ENCODE data around the gene MYBPC3. TPM values are rescaled to one million over a fixed set of nuclear protein-coding genes. Genes with fewer than 3 reads are reported as not detected.

MYBPC3 gene
- total and polyA plus RNA-seq, 2 experiments from 2014 or later, result not detected

DNA sequence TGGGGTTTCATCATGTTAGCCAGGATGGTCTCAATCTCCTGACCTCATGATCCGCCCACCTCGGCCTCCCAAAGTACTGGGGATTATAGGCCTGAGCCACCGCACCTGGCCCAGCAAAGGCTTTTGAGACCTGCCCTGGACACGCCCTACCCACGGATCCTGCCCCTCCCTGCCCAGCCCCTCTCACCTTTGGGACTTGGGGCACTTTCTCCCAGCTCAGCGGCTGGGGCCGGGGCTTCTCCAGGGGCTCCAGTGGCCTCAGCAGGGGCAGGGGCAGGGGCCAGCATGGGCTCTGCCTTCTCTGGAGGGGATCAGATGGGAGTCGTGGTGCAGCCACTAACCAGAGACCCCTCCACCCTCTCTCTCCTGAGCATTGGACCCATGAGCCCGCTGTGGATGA lies 2.2 kb downstream of the MYBPC3 start (continued):
- TF ChIP-seq ZNF462 (CRISPR knock-in tag; IDR thresholded peaks at IDR 0.05) (no peak), EZH2phosphoT487 (IDR thresholded peaks at IDR 0.05; ENCODE audit: unreplicated experiment) (no peak), ETS1 (IDR thresholded peaks at IDR 0.05) (no peak)

DNA sequence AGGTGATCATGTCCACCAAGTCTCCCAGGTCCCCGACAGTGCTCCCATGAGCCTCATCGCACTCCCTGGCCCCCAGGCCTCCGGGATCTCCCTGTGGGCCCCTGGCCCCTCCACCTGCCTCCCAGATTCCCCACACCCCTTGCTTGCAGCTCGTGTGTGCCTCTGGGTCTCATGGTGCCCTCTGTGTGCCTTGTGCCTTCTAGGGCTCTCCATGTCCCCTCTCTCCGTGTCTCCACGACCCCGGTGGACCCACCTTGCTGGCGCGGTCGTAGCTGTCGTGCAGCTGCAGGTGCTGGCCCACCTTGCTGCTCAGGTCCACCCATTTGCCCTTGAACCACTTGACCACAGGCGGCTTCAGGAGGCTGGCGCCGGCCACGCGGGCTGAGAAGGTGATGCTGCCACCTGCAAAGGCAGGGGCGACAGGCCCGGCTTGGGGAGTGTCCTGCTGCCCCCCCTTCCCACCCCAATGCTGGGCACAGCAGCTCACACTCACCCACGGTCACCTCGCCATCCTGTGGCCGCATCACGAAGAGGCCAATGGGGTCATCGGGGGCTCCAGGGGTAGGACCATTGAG lies 2.9 kb downstream of the MYBPC3 start:
- no peak overlapping the region for H3K27ac Mint-ChIP-seq
- Histone ChIP-seq H3K4me2 (no peak overlapping the region), H3K4me3 (no peak overlapping the region), H3K27me3 (ENCODE audit: insufficient read depth) (no peaks in the 10 kb centered on the region), H2AFZ (no peak overlapping the region), H3K4me1 (ENCODE audit: insufficient read depth) (peaks cover 6% of the 10 kb centered on the region; the same call in 1 of the 2 replicates), H3K27ac (ENCODE audit: low read depth) (no peak overlapping the region), H4K20me1 (replicated peaks; ENCODE audit: insufficient read depth) (no peaks in the 10 kb centered on the region), H3F3A (replicated peaks; ENCODE audit: low read depth) (0 out of 2 replicates have a peak, but pooled peaks cover 2% of the 10 kb centered on the region), H3K79me2 (replicated peaks; ENCODE audit: insufficient read depth) (no peaks in the 10 kb centered on the region), H3K36me3 (ENCODE audit: insufficient read depth) (no peaks in the 10 kb centered on the region), H3K9me2 (ENCODE audit: insufficient read depth) (no peaks in the 10 kb centered on the region)
- no peaks in the 10 kb centered on the region; the same call in 2 of the 3 replicates for H3K36me3 Mint-ChIP-seq (ENCODE audit: low read depth)
- no peaks in the 10 kb centered on the region; the same call in 2 of the 3 replicates for H3K9me3 Mint-ChIP-seq
- DNase-seq (ENCODE audit: low spot score) (no peak), ATAC-seq (no peak)
- peaks cover 17% of the 10 kb centered on the region for H3K27me3 Mint-ChIP-seq (ENCODE audit: insufficient read depth, low read depth, poor library complexity)
- H3K4me1 Mint-ChIP-seq, result peaks cover 7% of the 10 kb centered on the region
- TF ChIP-seq ZNF462 (CRISPR knock-in tag; IDR thresholded peaks at IDR 0.05) (no peak), STAT1 (IDR thresholded peaks at IDR 0.05; ENCODE audit: unreplicated experiment) (no peak), EZH2phosphoT487 (IDR thresholded peaks at IDR 0.05; ENCODE audit: unreplicated experiment) (no peak), JUNB (IDR thresholded peaks at IDR 0.05; ENCODE audit: unreplicated experiment) (no peak), POLR2AphosphoS5 (IDR thresholded peaks at IDR 0.05; ENCODE audit: low read depth) (no peak), ZNF331 (CRISPR knock-in tag; IDR thresholded peaks at IDR 0.05; ENCODE audit: low read depth) (no peak), EZH2 (IDR thresholded peaks at IDR 0.05; ENCODE audit: low read depth, unreplicated experiment) (no peak)
- H3K4me3 Mint-ChIP-seq, result no peak overlapping the region

All from GM23338 (cell line).